Measurements from ENCODE around the gene VPS4A.

DNA sequence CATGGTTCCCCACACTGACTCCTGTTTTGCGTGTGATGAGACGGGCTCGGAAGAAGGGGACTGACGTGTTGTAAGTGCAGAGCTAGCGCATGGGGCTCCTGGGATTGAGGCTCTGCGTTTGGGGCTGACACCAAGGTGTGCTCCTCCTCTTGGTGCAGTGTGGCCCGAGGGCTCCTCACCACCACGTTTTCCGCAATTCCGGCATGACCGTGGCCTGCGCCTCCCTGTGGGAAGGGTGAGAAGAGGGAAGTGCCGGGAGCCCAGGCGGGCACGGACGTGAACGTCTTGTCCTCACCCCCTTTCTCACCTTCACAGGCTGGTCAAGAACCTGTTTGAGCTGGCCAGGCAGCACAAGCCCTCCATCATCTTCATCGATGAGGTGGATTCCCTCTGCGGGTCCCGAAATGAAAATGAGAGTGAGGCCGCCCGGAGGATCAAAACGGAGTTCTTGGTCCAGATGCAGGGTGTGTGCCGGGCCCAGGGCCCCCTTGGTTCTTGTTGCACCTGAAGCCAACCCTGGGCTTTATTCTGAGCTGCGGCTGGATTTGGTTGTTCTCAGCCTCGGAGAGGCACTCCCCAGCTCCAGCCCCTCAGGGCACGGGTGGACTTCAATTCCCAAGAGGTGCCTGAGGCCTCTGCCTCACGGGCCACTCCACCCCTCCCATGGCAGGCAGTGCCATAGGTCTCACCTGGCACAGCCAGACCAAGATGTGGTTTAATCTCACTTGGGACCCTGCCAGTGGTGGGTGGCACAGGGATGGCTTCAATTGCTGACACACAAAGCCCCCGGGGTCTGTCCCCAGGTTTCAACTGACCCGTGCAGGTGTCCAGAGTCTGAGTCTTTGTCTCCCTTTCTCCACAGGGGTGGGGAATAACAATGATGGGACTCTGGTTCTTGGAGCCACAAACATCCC lies 8.9 kb downstream of the VPS4A start:
- TF ChIP-seq, protein P1, sequence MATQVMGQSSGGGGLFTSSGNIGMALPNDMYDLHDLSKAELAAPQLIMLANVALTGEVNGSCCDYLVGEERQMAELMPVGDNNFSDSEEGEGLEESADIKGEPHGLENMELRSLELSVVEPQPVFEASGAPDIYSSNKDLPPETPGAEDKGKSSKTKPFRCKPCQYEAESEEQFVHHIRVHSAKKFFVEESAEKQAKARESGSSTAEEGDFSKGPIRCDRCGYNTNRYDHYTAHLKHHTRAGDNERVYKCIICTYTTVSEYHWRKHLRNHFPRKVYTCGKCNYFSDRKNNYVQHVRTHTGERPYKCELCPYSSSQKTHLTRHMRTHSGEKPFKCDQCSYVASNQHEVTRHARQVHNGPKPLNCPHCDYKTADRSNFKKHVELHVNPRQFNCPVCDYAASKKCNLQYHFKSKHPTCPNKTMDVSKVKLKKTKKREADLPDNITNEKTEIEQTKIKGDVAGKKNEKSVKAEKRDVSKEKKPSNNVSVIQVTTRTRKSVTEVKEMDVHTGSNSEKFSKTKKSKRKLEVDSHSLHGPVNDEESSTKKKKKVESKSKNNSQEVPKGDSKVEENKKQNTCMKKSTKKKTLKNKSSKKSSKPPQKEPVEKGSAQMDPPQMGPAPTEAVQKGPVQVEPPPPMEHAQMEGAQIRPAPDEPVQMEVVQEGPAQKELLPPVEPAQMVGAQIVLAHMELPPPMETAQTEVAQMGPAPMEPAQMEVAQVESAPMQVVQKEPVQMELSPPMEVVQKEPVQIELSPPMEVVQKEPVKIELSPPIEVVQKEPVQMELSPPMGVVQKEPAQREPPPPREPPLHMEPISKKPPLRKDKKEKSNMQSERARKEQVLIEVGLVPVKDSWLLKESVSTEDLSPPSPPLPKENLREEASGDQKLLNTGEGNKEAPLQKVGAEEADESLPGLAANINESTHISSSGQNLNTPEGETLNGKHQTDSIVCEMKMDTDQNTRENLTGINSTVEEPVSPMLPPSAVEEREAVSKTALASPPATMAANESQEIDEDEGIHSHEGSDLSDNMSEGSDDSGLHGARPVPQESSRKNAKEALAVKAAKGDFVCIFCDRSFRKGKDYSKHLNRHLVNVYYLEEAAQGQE (IDR thresholded peaks at IDR 0.05; ENCODE audit: insufficient read depth in 1 of 2, low read depth in 2 of 2, low read length in 2 of 2), result no peak
- no peak for TF ChIP-seq POLR2AphosphoS5 (IDR thresholded peaks at IDR 0.05; ENCODE audit: low read depth, low read length)
- TF ChIP-seq SIN3A (IDR thresholded peaks at IDR 0.05; ENCODE audit: borderline replicate concordance, insufficient read depth, low read length), result no peak
- TF ChIP-seq TAF1 (IDR thresholded peaks at IDR 0.05; ENCODE audit: borderline replicate concordance, insufficient read depth, low read length), result no peak
